Daoy (cell line): ENCODE data around the gene SMIM10L2A. TPM values are rescaled to one million over a fixed set of nuclear protein-coding genes. Genes with fewer than 3 reads are reported as not detected.
"Not testable (repeated sequence)": the region's sequence is repeated elsewhere in the genome, so short reads cannot be mapped to it uniquely, and the experiment has no call there.

Experiments
- DNase-seq: peaks from one replicate; pipeline ENCODE4 v3.0.0-alpha.2; 2015; ENCODE audit warnings: low read depth
- total RNA-seq: library from RNA; depleted of rRNA; stranded (reverse); fragments of >200 nt; shearing (Covaris generic); gene quantifications from 2 replicates; pipeline ENCODE4 v1.2.3, GENCODE V29; 2014

The SMIM10L2A gene
- total RNA-seq, 1 experiment from 2014 or later: 0.17 TPM

DNA sequence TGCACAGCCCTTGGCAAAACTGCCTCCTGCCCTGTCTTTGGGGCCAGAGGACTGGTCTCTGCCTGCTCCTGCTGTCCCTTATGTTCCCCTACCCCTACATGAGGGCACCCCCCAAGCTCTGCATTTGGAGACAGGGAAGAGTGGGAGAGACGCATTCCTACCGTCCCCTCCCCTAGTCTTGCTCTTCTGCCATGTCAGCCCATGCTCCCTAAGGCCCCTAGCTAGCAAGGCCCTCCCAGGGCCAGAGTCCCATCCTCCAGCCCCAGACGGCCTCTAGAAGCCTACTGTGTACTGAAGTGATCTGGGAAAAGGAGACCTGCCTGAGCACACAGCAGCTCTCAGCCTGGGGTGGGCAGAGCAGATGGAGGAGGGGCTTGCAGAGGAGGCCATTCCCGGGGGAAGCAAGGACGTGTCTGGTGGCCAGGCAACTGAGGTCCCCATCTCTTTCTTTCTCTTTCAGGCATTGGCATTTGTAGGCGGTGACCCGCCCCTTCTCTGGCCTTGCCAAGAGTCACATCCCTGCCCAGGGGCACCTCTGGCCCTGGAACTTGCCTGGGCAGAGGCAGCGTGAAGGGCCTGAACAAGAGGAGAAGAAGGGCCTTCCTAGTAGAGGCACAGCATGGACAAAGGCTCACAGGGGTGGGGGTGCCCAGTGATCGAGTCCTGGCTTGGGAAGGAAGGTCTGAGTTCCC lies 1.6 kb downstream of the SMIM10L2A start:
- not testable (repeated sequence) for DNase-seq

DNA sequence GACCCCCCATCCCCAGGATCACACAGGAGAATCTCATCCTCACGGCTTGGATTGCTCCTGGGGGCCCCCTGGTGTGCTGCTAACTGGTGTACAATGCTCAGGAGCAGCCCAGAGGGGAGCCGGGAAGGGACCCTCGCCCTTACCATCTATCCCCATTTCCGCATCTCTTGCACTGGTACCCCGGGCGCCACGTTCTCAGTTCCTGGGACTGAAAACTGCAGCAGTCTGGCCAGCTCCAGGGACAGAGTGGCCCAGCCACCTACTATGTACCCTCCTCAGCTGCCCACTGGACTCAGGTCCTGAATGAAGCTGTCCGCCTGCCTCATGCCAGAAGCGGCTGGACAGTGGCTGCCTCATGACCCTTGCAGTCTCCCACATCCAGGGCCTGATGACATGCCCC lies 2.7 kb downstream of the SMIM10L2A start:
- DNase-seq: no peak

DNA sequence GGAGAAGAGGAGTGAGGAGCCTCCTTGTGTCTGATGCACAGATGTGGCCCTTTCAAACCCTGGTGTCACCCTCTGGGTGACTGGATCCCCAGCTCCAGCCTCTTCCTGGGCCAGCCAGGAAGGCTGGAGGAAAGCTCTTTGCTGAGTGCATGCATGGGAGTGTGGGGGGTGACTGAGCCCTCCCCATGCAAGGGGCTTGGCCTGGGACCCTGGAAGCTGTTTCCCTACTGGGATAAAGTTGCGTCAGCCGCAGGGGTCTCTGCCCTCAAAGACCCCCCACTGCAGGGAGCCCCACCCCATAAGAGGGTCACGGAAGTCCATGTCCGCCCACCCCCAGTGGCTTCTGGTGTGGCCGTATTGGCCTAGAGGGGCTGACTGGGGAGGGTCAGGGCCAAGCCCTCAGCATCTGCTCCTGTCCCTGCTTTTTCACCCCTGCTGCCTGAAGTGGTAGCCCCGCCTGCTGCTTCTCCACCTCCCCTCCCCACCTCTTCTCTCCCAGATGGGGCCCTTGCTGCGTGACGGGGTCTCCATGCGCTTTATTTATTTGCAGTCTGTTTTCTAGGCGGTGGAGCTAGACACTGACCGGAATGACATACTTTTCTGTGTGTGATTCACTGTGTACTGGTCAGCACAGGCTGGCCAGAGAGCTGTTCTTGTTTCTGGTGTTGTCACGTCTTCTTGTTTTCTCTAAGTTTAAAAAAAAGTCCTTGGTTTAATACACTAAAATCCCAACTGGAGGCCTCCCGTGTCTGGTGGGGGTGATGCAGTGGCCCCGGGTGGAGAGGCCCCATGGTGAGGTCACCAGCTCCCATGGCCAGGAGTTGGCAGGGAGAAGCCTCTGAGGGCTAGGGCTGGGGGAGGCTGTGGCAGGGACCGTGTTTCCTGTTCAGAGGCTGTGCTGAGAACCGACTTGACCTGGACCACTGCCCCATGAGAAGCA lies 3.6 kb downstream of the SMIM10L2A start:
- DNase-seq: no peak

DNA sequence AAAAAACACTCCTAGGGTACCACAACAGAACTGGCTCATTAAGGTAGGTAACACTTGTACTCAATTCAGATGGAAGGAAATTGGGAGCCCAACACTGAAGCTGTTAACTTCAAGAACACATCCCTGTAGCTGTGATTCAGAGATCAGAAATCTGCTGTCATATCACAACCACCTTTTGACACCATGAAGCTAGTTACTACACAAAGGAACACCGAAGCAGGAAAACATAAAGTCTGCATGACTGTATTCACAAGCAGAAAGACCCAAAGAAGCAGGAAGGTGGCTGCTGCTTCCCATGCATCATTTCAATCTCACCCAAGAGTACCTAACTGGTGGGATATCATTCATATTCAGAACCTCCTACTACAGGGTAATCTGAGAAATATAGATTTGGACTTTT lies 7.7 kb downstream of the SMIM10L2A start:
- DNase-seq: no peak

DNA sequence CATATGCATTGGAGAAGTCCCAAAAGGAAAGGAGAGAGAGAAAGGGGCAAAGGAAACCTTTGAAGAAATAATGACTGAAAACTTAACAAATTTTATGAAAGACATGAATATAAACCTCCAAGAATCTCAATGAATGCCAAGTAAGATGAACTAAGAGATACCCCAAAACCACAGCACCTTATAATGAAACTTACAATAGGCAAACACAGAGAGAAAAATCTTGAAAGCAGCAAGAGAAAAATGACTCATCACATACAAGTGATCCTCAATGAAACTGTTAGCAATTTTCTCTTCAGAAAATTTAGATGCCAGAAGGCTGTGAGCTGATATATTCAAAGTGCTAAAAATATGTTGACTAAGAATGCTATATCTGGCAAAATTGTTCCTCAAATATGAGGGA lies 10.1 kb downstream of the SMIM10L2A start:
- DNase-seq: no peak

DNA sequence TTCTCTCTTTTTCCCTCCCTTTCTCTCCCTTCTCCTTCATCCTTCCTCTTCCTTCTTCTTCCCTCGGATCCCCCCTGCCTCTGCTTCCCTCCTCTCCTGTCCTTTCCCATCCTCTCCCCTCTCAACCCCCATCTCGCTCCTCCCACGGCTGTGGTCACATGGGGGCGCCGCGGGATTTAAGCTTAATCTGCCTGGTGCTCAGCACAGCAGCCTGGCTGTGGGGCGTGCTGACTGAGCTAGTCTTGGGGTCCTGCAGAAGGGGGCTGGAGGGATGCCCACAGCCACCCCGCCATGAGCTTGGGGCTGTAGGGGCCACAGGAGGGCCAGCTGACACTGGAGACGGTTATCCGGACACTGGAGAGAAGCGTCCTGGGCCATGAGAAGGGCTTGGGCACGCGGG lies 10.7 kb downstream of the SMIM10L2A start:
- DNase-seq: no peak

DNA sequence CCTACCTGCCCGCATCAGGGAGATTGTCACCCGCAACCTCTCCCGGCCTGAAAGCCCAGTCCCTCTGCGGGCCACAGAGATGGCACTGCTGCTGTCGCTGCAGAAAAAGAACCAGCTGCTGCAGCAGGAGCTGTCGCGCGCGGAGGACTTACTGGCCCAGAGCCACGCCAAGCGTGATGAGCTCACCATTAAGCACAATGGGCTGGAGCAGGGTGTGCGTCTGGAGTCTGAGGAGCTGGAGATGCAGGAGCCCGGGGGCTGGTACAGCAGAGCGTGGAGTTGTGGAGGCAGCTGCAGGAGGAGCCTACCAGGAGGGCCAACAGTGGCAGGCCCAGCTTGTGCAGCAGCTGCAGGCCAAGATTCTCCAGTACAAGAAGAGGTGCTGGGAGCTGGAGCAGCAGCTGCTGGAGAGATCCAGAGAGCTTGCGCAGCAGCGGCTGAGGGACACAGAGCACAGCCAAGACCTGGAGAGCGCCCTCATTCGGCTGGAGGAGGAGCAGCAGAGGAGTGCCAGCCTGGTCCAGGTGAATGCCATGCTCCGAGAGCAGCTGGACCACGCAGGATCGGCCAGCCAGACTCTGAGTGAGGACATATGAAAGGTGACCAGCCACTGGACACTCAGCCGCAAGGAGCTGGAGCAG lies 11.3 kb downstream of the SMIM10L2A start:
- DNase-seq: peak; percentile 15

DNA sequence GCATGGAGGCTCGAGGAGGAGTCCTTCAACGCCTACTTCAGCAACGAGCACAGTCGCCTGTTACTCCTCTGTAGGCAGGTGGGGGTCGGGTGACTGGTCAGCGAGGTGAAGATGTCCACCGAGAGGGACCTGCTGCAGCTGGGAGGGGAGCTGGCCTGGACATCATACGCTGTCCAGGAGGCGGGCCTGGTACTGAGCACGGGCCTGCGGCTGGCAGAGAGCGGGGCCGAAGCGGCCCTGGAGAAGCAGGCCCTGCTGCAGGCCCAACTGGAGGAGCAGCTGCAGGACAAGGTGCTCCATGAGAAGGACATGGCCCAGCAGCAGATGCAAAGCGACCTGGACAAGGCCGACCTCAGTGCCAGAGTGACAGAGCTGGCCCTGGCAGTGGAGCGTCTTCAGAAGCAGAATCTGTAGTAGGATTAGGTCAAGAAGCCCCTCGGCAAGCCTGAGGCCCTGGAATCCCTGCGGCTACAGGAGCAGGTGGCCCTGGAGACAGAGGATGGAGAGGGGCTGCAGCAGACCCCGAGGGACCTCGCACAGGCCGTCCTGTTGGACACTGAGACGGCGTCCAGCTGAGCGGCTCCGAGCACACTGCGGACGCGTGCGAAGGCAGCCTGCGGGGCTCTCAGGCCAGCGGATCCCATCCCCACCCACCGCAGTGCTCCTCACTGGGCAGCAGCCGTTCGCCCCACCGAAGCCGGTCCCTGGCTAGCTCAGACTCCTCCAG lies 11.9 kb downstream of the SMIM10L2A start:
- no peak for DNase-seq

DNA sequence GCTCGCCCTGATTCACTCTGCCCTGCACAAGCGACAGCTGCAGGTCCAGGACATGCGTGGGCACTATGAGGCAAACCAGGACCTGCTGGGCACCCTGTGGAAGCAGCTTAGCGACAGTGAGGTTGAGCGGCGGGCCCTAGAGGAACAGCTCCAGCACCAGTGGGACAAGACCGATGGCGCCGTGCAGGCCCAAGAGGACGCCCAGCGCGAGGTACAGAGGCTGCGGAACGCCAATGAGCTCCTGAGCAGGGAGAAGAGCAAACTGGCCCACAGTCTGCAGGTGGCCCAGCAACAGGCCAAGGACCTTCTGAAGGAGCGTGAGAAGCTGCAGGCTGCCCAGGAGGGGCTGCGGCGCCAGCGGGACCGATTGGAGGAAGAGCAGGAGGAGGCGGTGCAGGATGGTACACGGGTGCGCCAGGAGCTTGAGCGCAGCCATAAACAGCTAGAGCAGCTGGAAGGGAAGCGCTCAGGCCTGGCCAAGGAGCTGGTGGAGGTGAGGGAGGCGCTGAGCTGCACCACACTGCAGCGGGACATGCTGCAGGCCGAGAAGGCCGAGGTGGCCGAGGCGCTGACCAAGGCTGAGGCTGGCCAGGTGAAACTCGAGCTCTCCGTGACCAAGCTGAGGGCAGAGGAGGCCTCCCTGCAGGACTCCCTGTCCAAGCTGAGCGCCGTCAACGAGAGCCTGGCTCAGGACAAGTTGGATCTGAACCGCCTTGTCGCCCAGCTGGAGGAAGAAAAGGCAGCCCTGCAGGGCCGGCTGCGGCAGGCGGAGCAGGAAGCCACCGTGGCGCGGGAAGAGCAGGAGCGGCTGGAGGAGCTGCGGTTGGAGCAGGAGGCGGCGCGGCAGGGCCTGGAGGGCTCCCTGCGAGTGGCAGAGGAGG lies 12.8 kb downstream of the SMIM10L2A start:
- no peak for DNase-seq

DNA sequence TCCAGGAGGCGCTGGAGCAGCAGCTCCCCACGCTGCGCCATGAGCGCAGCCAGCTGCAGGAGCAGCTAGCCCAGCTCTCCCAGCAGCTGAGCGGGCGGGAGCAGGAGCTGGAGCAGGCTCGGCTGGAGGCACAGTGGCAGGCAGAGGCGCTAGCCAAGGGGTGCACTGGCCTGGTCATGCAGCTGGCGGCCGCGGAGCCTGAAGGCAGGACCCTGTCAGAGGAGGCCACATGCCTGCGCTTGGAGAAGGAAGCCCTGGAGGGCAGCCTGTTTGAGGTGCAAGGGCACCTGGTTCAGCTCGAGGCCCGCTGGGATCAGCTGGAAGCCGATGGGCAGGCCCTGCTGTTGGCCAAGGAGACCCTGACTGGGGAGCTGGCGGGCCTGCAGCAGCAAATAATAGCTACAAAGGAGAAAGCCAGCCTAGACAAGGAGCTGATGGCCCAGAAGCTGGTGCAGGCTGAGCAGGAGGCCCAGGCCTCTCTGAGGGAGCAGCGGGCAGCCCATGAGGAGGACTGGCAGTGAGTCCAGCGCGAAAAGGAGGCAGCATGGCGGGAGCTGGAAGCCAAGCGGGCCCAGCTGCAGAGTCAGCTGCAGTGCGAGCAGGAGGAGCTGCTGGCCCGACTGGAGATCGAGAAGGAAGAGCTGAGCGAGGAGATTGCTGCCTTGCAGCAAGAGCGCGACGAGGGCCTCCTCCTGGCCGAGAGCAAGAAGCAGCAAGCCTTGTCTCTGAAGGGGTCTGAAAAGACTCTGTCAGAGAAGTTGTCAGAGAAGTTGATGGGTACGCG lies 13.6 kb downstream of the SMIM10L2A start:
- no peak for DNase-seq

DNA sequence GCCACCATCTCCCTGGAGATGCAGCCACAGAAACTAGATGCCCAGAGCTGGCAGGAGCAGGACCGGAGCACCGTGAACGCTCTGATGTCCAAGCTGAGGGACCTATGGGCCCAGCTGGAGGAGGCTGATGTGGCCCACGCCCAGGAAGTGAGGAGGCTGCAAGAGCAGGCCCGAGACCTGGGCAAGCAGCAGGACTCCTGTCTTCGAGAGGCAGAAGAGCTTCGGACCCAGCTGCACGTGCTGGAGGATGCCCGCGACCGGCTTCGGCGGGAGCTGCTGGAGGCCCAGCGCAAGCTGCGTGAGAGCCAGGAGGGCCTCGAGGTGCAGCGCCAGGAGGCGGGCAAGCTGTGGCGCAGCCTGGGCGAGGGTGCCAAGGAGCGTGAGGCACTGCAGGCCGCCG lies 14.2 kb downstream of the SMIM10L2A start:
- no peak for DNase-seq

DNA sequence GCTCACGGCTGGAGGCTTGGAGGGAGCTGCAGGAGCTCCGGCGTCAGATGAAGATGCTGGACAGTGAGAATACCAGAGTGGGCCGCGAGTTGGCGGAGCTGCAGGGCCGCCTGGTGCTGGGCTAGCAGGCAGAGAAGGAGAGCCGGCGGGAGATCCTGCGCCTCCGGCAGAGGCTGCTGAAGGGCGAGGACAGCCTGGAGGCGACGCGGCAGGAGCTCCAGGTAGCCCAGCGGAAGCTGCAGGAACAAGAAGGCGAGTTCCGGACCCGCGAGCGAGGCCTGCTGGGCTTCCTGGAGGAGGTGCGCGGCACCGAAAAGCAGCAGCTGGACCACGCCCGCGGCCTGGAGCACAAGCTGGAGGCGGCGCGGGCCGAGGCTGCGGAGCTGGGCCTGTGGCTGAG lies 14.7 kb downstream of the SMIM10L2A start:
- DNase-seq: no peak

DNA sequence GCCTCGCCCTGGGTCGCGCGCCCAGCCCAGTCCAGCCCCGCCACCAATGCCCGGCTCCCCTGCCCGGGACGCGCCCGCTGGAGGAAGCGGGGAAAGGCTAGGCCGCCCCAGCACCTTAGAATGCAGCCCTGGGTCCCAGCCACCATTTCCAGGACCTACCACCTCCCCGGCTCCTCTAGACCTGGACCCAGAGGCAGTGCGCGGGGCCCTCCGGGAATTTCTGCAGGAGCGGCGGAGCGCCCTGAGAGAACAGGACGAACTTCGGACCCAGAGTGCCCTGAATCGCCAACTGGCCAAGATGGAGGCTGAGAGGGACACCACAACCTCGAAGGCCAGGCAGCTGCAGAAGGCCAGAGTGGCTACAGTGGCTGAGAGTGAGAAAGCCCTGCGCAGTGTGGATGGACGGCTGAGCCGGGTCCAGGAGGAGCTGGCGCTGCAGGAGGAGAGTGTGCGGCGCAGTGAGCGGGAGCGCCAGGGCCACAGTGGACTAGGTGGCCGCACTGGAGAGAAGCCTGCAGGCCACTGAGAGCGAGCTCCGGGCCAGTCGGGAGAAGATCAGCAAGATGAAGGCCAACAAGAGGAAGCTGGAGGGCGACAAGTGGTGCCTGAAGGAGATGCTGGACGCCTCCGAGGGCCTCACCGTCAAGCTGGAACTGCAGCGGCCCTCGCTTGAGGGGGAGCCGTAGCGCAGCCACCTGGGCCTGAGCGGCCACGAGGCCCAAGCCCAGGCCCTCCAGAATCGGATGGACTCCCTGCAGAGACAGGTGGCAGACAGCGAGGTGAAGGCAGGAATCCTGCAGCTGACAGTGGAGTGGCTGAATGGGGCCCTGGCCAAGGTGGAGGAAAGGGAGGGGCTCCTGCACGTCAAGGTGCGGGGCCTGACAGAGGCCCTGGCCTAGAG lies 15.5 kb downstream of the SMIM10L2A start:
- DNase-seq: no peak

DNA sequence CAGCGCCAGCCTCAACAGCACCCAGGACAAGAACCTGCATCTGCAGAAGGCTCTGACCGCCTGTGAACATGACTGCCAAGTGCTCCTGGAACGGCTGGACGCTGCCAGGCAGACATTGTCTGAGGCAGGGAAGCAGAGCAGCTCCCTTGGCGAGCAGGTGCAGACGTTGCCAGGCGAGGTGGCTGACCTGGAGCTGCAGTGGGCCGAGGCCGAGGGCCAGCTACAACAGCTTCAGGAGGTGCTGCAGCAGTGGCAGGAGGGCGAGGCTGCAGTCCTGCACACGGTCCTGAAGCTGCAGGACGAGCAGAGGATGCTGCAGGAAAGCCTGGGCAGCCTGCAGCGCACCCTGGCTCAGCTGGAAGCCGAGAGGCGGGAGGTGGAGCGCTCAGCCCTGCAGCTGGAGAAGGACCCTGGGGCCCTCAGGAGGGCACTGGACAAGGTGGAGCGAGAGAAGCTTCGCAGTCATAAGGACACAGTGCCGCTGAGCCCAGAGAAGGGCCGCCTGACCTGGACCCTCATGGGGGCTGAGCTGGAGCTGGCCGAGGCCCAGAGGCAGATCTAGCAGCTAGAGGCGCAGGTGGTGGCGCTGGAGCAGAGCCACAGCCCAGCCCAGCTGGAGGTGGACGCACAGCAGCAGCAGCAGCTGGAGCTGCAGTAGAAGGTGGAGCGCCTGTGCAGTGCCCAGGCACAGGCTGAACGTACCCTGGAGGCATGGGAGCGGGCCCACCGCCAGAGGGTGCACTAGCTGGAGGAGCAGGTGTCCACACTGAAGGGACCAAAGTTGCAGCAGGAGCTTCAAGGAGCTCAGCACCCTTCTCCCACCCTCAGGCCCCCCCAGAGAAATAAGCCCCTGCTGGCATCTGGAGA lies 16.4 kb downstream of the SMIM10L2A start:
- DNase-seq: peak; percentile 13

DNA sequence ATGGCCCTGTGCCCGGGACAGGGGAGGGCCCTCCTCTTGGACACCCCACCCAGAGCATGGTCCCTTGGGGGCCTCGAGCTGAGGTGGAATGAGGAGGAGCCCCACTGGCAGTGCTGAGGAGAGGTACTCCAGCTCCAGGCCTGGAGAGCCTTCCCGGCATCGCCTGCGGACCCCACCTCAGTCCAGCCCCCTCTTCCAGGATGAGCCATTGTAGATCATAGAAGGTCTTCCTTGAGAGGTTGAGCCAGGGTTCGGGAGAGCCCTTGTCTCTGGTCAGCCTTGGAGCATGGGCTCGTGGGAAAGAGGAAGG lies 16.9 kb downstream of the SMIM10L2A start:
- no peak for DNase-seq

DNA sequence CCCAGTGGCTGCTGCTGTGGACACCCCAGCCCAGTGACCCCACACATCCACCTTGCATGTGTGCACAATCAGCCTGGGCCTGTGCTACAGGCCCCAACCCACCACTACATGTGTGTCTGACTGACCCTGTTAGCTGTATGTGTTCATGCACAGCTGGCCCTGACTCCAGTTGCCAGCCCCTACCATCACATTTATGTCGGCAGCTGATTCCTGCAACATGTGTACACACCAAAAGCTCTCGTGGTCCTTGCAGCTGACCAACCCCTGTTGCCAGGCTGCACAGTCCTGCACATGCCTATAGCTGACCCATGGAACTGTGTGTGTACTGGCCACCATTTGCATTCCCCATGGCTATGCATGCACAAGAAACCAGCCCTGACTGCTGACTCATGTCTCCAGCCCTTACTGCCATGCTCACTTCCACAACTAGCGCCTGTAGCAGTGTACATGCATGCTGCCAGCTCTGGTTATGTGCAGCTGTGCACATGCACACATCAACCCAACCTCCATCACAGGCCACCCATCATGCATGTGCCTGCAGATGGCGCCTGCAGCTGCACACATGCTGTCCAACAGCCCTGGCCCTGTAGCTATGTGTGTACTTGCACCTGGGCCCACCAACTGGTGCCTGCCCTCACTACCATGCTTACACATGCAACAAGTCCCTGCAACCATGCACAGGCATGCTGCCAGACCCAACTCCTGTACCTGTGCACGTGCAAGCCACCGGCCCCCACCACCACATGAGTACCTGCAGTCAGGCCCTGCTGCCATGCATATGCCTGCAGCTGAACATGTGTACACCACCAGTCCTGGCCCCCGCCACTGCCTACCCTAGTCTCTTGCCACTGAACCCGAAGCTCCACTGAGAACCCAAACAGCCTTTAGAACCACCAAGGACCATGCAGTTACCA lies 28.1 kb downstream of the SMIM10L2A start:
- no peak for DNase-seq

DNA sequence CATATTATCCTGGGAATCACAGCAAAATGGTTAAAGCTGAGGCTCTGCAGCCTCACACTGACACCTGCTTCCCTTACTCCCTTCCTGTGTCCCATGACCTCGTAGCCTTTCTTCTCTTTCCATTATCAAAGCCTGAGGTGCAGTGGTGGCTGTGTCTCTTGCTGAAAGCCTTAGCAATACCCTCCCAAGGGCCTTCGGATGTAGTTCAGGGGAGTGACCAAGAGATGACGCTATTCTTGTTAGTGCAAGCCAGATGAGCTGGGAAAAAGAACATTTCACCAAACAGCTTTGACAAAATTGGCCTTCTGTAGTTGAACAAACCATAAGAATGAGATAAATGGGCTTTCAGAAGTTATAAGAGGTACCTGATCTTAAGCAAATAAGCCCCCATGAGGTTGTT lies 31.6 kb downstream of the SMIM10L2A start:
- no peak for DNase-seq
